Cerebellar nuclear complex (tissue), 1 donor: ENCODE results near the gene NR1D1.
A peak's percentile ranks its signal among the peaks of the same experiment; 100 is the strongest.
"Not testable (repeated sequence)": the region's sequence is repeated elsewhere in the genome, so short reads cannot be mapped to it uniquely, and the experiment has no call there.

ENCODE experiments used
- DNase-seq, 2 experiments: peaks; one replicate each; lab custom pipeline; 2025; lab: John Stamatoyannopoulos, UW

The NR1D1 gene

GRCh38 chr17:40100419-40100668, at the start of gene NR1D1:
NR1D1 (minus strand) TSS chr17:40100589; CDS start chr17:40100094, 495 bp downstream.
- no peak for DNase-seq

- no peak for DNase-seq
Observed at GRCh38 chr17:40148527-40148926, 48.1 kb upstream of the NR1D1 start.

- DNase-seq, result no peak
Observed at GRCh38 chr17:40145476-40145875, 45.1 kb upstream of the NR1D1 start.

GRCh38 chr17:40143166-40143565, 42.8 kb upstream of the NR1D1 start:
- DNase-seq, result not testable (repeated sequence)

GRCh38 chr17:40139566-40140058, 39.2 kb upstream of the NR1D1 start:
- no peak for DNase-seq

GRCh38 chr17:40135817-40136216, 35.4 kb upstream of the NR1D1 start:
- no peak for DNase-seq

- DNase-seq, result no peak
Observed at GRCh38 chr17:40134184-40134583, 33.8 kb upstream of the NR1D1 start.

GRCh38 chr17:40130352-40131042, 30.1 kb upstream of the NR1D1 start:
- DNase-seq, result no peak

GRCh38 chr17:40129498-40129897, 29.1 kb upstream of the NR1D1 start:
- no peak for DNase-seq

- DNase-seq, result no peak
Observed at GRCh38 chr17:40124279-40125141, 24.1 kb upstream of the NR1D1 start.

GRCh38 chr17:40123811-40124114, 23.4 kb upstream of the NR1D1 start:
- DNase-seq, result no peak

- no peak for DNase-seq
Observed at GRCh38 chr17:40122999-40123810, 22.8 kb upstream of the NR1D1 start.

- DNase-seq, result no peak
Observed at GRCh38 chr17:40122136-40122998, 22.0 kb upstream of the NR1D1 start.

- peak in 1 of 2 experiments; percentile 28 for DNase-seq
Observed at GRCh38 chr17:40121181-40122135, 21.1 kb upstream of the NR1D1 start, which contains the start of gene MSL1. MSL1 (plus strand) TSS chr17:40121971; CDS start chr17:40122613, 642 bp downstream.

- no peak for DNase-seq
Observed at GRCh38 chr17:40115101-40115436, 14.7 kb upstream of the NR1D1 start.

- no peak for DNase-seq
Observed at GRCh38 chr17:40113907-40114245, 13.5 kb upstream of the NR1D1 start.

- DNase-seq, result peak; percentile 61 to 91
Observed at GRCh38 chr17:40113110-40113906, 12.9 kb upstream of the NR1D1 start.

GRCh38 chr17:40112718-40113109, 12.3 kb upstream of the NR1D1 start:
- DNase-seq, result no peak

- DNase-seq, result no peak
Observed at GRCh38 chr17:40112191-40112711, 11.9 kb upstream of the NR1D1 start.
